ENCODE measurements around the gene KRTAP10-12. TPM values are rescaled to one million over a fixed set of nuclear protein-coding genes. Genes with fewer than 3 reads are reported as not detected.
"Not testable (repeated sequence)": the region's sequence is repeated elsewhere in the genome, so short reads cannot be mapped to it uniquely, and the experiment has no call there.

Gene KRTAP10-12
- total RNA-seq, 3 donors from 2014 or later = not detected

GRCh38 chr21:44684483-44684882 lies 12.5 kb upstream of the KRTAP10-12 start:
- no peaks in the 10 kb centered on the region for H3K4me1 ChIP-seq (ENCODE audit: low read depth)
- no peak for ATAC-seq
- TF ChIP-seq CTCF (IDR thresholded peaks at IDR 0.05) = no peak
- H3K9me3 ChIP-seq = no peaks in the 10 kb centered on the region
- intact Hi-C loops (cut with DNase I, micrococcal nuclease) = no loop called here
- no peak overlapping the region for H3K4me3 ChIP-seq
- H3K36me3 ChIP-seq (ENCODE audit: low read depth) = no peaks in the 10 kb centered on the region
- no peak for DNase-seq

DNA sequence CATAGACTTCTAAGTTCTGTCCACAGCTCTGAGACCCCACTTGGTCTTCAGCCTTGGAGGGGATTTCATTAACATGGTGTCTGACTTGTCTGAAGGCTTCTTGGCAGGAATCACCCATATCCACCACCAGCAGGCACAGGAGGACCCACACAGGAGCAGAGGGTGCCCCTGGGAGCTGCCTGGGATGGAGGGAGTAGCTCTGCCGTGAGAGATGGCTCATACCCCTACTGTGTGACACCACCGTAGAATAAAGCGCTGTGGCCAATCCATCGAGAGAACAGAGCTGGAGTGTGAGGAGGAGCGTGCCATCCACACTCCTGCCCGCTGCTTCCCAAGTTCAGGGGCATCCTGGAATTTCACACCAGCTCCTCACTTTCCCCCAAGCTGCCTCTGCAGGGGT lies 11.9 kb upstream of the KRTAP10-12 start:
- H3K4me3 ChIP-seq; H3K4me1 ChIP-seq (ENCODE audit: low read depth); DNase-seq; intact Hi-C loops (cut with DNase I, micrococcal nuclease); H3K36me3 ChIP-seq (ENCODE audit: low read depth); H3K9me3 ChIP-seq; ATAC-seq: not testable (repeated sequence)

DNA sequence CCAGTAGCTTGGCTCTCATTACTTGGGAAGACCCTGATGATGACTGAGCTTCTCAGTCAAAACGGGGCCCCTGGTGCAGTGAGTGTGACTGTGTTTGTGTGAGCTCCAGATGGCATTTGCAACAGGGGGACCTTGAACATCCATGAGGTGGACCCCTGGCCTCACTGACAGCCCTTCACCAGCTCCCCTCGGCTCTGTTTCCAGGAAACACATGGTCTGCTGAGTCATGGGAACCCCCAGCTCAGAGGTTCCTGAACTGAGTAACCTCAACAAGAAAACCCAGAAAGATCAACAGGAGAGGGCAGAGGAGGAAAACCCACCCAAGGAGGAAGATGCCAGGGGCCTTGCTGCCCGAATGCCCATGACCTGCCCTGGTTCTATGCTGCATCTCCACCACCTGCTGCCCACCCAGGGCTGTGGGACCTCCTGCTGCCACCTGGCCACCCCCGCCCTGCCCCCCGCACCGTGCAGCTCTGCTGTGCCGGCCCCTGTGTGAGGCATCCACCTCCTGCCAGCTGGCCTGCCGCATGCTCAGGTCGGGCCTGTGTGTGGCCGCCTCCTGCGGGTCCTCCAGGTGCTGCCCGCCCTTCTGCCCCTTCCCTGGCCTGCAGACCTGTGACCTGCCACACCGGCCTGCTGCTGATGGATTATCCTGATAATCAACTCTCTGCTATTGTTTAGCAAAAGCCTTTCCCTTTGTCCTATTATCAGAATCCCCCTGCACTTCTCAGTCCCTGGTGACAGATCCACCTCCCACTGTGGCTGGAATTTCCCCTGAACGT lies 10.8 kb upstream of the KRTAP10-12 start:
- Histone ChIP-seq H3K4me3 (no peak overlapping the region), H3K4me1 (ENCODE audit: low read depth) (no peaks in the 10 kb centered on the region), H3K36me3 (ENCODE audit: low read depth) (no peaks in the 10 kb centered on the region), H3K9me3 (no peaks in the 10 kb centered on the region)
- ATAC-seq (no peak), DNase-seq (no peak)
- intact Hi-C loops (cut with DNase I, micrococcal nuclease) = no loop called here
- no peak for TF ChIP-seq CTCF (IDR thresholded peaks at IDR 0.05)

DNA sequence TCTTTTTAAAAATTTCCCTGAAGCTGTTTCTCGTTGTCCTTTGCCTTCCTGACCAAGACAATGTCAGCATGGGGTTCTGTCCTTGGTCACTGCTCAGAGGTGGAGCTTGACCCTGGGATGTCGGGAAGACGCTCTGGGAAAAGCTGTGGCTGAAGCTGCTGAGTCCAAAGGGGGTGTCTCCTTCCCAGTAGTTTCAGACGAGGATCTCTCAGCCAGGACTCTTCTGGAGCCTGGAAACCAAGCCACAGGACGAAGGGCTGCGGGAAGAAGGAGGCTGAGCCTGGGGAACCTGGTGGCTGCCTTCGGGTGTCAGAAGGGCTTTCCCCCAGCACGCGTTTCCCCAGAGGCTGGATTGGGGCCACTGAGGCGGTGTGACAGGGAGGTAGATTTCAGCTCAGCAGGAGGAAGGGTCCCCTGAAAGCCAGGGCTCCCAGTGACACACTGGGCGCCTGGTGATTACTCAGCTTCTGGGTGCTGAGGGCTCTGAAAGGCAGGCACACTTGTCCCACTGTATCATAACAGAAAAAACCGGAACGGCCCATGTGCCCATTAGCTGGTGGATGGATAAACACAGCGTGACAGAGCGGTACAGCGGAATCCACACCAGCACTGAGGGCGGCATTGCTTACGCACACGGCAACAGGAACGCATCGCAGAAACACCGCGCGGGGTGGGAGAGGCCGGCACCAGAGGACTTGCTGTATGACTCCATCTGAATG lies 10.0 kb upstream of the KRTAP10-12 start:
- DNase-seq (no peak), ATAC-seq (no peak)
- no peaks in the 10 kb centered on the region for H3K36me3 ChIP-seq (ENCODE audit: low read depth)
- H3K9me3 ChIP-seq = no peaks in the 10 kb centered on the region
- H3K4me1 ChIP-seq (ENCODE audit: low read depth) = no peaks in the 10 kb centered on the region
- no peak overlapping the region for H3K4me3 ChIP-seq
- TF ChIP-seq CTCF (IDR thresholded peaks at IDR 0.05) = no peak
- intact Hi-C loops (cut with DNase I, micrococcal nuclease) = no loop called here

DNA sequence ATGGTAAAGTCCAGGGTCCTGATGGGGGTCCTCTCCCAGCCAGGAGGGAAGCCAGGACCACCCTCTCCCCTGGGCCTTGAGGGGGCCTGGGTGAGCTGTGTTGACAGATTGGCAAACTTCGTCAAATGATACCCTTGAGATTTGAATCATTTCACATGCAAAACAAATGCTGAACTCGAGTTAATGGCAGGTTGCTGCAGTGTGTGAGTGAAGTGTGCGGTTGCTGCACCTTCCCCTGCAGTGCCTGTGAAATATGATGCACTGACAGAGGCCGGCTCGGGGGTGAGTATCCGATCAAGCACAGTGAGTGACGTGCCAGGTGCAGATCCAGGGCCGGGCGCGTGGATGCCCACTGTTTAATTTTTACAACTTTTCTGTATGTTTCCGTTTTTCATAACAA lies 9.3 kb upstream of the KRTAP10-12 start:
- intact Hi-C loops (cut with DNase I, micrococcal nuclease) = no loop called here
- peaks cover 3% of the 10 kb centered on the region for H3K9me3 ChIP-seq
- ATAC-seq (no peak), DNase-seq (no peak)
- TF ChIP-seq CTCF (IDR thresholded peaks at IDR 0.05) = no peak
- H3K36me3 ChIP-seq (ENCODE audit: low read depth) = no peaks in the 10 kb centered on the region
- H3K4me1 ChIP-seq (ENCODE audit: low read depth) = no peaks in the 10 kb centered on the region
- no peak overlapping the region for H3K4me3 ChIP-seq

GRCh38 chr21:44689740-44690139 lies 7.2 kb upstream of the KRTAP10-12 start:
- H3K4me1 ChIP-seq (ENCODE audit: low read depth); H3K9me3 ChIP-seq; intact Hi-C loops (cut with DNase I, micrococcal nuclease); H3K4me3 ChIP-seq; DNase-seq; H3K36me3 ChIP-seq (ENCODE audit: low read depth); ATAC-seq: not testable (repeated sequence)
